Erythroblast (primary cell): ENCODE results near the gene SMYD1.

Experiments used
- GATA1 ChIP-seq: IDR thresholded peaks from 2 replicates; pipeline ENCODE4 v1.6.1; 2011; ENCODE audit warnings: low read depth, mild to moderate bottlenecking, control low read depth, low read length, moderate library complexity
- POLR2A ChIP-seq: IDR thresholded peaks from 2 replicates; pipeline ENCODE4 v1.6.1; 2011; ENCODE audit warnings: mild to moderate bottlenecking, low read length

- TF ChIP-seq POLR2A, result no peak
- no peak for TF ChIP-seq GATA1
Observed at GRCh38 chr2:88098558-88098900, 30.9 kb downstream of the SMYD1 start.
